ENCODE data around the gene JAKMIP1. TPM values are rescaled to one million over a fixed set of nuclear protein-coding genes. Genes with fewer than 3 reads are reported as not detected.
A peak's percentile ranks its signal among the peaks of the same experiment; 100 is the strongest.

Gene JAKMIP1
- total and polyA plus RNA-seq, 4 donors, result 0.08 to 0.50 (median 0.22) TPM

- H3K27me3 ChIP-seq (ENCODE audit: control insufficient read depth in 1 of 2, insufficient read depth in 2 of 2, low read length in 1 of 2), result no peaks in the 10 kb centered on the region
- intact Hi-C loops (cut with DNase I), result no loop called here
- peaks cover 7% of the 10 kb centered on the region for H3K9me3 ChIP-seq (ENCODE audit: control insufficient read depth, low read length)
- no peak overlapping the region for H3K4me3 ChIP-seq (ENCODE audit: low read length in 2 of 2)
- DNase-seq (peak in 1 of 2 donors; percentile 57), ATAC-seq (ENCODE audit: low FRiP score) (no peak)
- H3K27ac ChIP-seq (ENCODE audit: low read depth in 1 of 2, low read length in 2 of 2), result no peak overlapping the region
- no peaks in the 10 kb centered on the region for H3K36me3 ChIP-seq (ENCODE audit: control insufficient read depth in 1 of 2, insufficient read depth in 2 of 2, low read length in 1 of 2)
- WGBS, 2 donors, result 75 to 78% methylated on average over 8 of the region's 8 CpGs
- no peaks in the 10 kb centered on the region for H3K4me1 ChIP-seq (ENCODE audit: control insufficient read depth in 1 of 2, insufficient read depth in 2 of 2, low read length in 2 of 2)
These were observed 39.1 kb upstream of the JAKMIP1 start for GRCh38 chr4:6239486-6239885.

GRCh38 chr4:6236816-6237390 is 36.6 kb upstream of the JAKMIP1 start:
- 74 to 75% methylated on average over 12 of the region's 12 CpGs for WGBS, 2 donors

GRCh38 chr4:6235901-6236640 is 35.7 kb upstream of the JAKMIP1 start:
- no peaks in the 10 kb centered on the region for H3K9me3 ChIP-seq (ENCODE audit: control insufficient read depth, low read length)
- 57 to 61% methylated on average over 17 of the region's 17 CpGs for WGBS, 2 donors
- intact Hi-C loops (cut with DNase I), result no loop called here
- DNase-seq (peak in 1 of 2 donors; percentile 17), ATAC-seq (ENCODE audit: low FRiP score) (no peak)
- H3K27ac ChIP-seq (ENCODE audit: low read depth in 1 of 2, low read length in 2 of 2), result no peak overlapping the region
- no peaks in the 10 kb centered on the region for H3K4me1 ChIP-seq (ENCODE audit: control insufficient read depth in 1 of 2, insufficient read depth in 2 of 2, low read length in 2 of 2)
- no peaks in the 10 kb centered on the region for H3K27me3 ChIP-seq (ENCODE audit: control insufficient read depth in 1 of 2, insufficient read depth in 2 of 2, low read length in 1 of 2)
- H3K4me3 ChIP-seq (ENCODE audit: low read length in 2 of 2), result no peak overlapping the region
- H3K36me3 ChIP-seq (ENCODE audit: control insufficient read depth in 1 of 2, insufficient read depth in 2 of 2, low read length in 1 of 2), result no peaks in the 10 kb centered on the region

More at GRCh38 chr4:6236816-6237390, 36.6 kb upstream of the JAKMIP1 start:
- Histone ChIP-seq H3K36me3 (ENCODE audit: control insufficient read depth in 1 of 2, insufficient read depth in 2 of 2, low read length in 1 of 2) (no peaks in the 10 kb centered on the region), H3K27me3 (ENCODE audit: control insufficient read depth in 1 of 2, insufficient read depth in 2 of 2, low read length in 1 of 2) (no peaks in the 10 kb centered on the region), H3K9me3 (ENCODE audit: control insufficient read depth, low read length) (no peaks in the 10 kb centered on the region), H3K4me1 (ENCODE audit: control insufficient read depth in 1 of 2, insufficient read depth in 2 of 2, low read length in 2 of 2) (no peaks in the 10 kb centered on the region), H3K27ac (ENCODE audit: low read depth in 1 of 2, low read length in 2 of 2) (no peak overlapping the region), H3K4me3 (ENCODE audit: low read length in 2 of 2) (no peak overlapping the region)
- peak in 1 of 2 donors; percentile 37 for DNase-seq
- intact Hi-C loops (cut with DNase I), result no loop called here
- no peak for ATAC-seq (ENCODE audit: low FRiP score)

- no peaks in the 10 kb centered on the region for H3K36me3 ChIP-seq (ENCODE audit: control insufficient read depth in 1 of 2, insufficient read depth in 2 of 2, low read length in 1 of 2)
- H3K9me3 ChIP-seq (ENCODE audit: control insufficient read depth, low read length), result no peaks in the 10 kb centered on the region
- WGBS, 2 donors, result 82 to 84% methylated on average over 7 of the region's 7 CpGs
- intact Hi-C loops (cut with DNase I), result no loop called here
- no peaks in the 10 kb centered on the region for H3K4me1 ChIP-seq (ENCODE audit: control insufficient read depth in 1 of 2, insufficient read depth in 2 of 2, low read length in 2 of 2)
- no peak overlapping the region for H3K27ac ChIP-seq (ENCODE audit: low read depth in 1 of 2, low read length in 2 of 2)
- H3K4me3 ChIP-seq (ENCODE audit: low read length in 2 of 2), result no peak overlapping the region
- H3K27me3 ChIP-seq (ENCODE audit: control insufficient read depth in 1 of 2, insufficient read depth in 2 of 2, low read length in 1 of 2), result no peaks in the 10 kb centered on the region
- no peak for ATAC-seq (ENCODE audit: low FRiP score)
- DNase-seq, result no peak
These were observed 34.7 kb upstream of the JAKMIP1 start for GRCh38 chr4:6235012-6235411.

GRCh38 chr4:6233929-6234328 is 33.6 kb upstream of the JAKMIP1 start:
- intact Hi-C loops (cut with DNase I), result no loop called here
- no peaks in the 10 kb centered on the region for H3K9me3 ChIP-seq (ENCODE audit: control insufficient read depth, low read length)
- H3K27me3 ChIP-seq (ENCODE audit: control insufficient read depth in 1 of 2, insufficient read depth in 2 of 2, low read length in 1 of 2), result no peaks in the 10 kb centered on the region
- H3K4me3 ChIP-seq (ENCODE audit: low read length in 2 of 2), result no peak overlapping the region
- DNase-seq (peak in 1 of 2 donors; percentile 26), ATAC-seq (ENCODE audit: low FRiP score) (no peak)
- H3K4me1 ChIP-seq (ENCODE audit: control insufficient read depth in 1 of 2, insufficient read depth in 2 of 2, low read length in 2 of 2), result no peaks in the 10 kb centered on the region
- WGBS, 2 donors, result 78 to 81% methylated on average over 6 of the region's 6 CpGs
- H3K36me3 ChIP-seq (ENCODE audit: control insufficient read depth in 1 of 2, insufficient read depth in 2 of 2, low read length in 1 of 2), result no peaks in the 10 kb centered on the region
- no peak overlapping the region for H3K27ac ChIP-seq (ENCODE audit: low read depth in 1 of 2, low read length in 2 of 2)

- no peaks in the 10 kb centered on the region for H3K9me3 ChIP-seq (ENCODE audit: control insufficient read depth, low read length)
- ATAC-seq (ENCODE audit: low FRiP score) (no peak), DNase-seq (peak in 1 of 2 donors; percentile 56)
- H3K4me1 ChIP-seq (ENCODE audit: control insufficient read depth in 1 of 2, insufficient read depth in 2 of 2, low read length in 2 of 2), result no peaks in the 10 kb centered on the region
- H3K4me3 ChIP-seq (ENCODE audit: low read length in 2 of 2), result no peak overlapping the region
- H3K36me3 ChIP-seq (ENCODE audit: control insufficient read depth in 1 of 2, insufficient read depth in 2 of 2, low read length in 1 of 2), result no peaks in the 10 kb centered on the region
- no peaks in the 10 kb centered on the region for H3K27me3 ChIP-seq (ENCODE audit: control insufficient read depth in 1 of 2, insufficient read depth in 2 of 2, low read length in 1 of 2)
- intact Hi-C loops (cut with DNase I), result no loop called here
- H3K27ac ChIP-seq (ENCODE audit: low read depth in 1 of 2, low read length in 2 of 2), result no peak overlapping the region
- 85 to 86% methylated on average over 30 of the region's 30 CpGs for WGBS, 2 donors
These were observed 32.8 kb upstream of the JAKMIP1 start for GRCh38 chr4:6232836-6233785.

- ATAC-seq (ENCODE audit: low FRiP score), result no peak
- 74 to 76% methylated on average over 7 of the region's 7 CpGs for WGBS, 2 donors
- Histone ChIP-seq H3K27ac (ENCODE audit: low read depth in 1 of 2, low read length in 2 of 2) (no peak overlapping the region), H3K9me3 (ENCODE audit: control insufficient read depth, low read length) (no peaks in the 10 kb centered on the region), H3K36me3 (ENCODE audit: control insufficient read depth in 1 of 2, insufficient read depth in 2 of 2, low read length in 1 of 2) (no peaks in the 10 kb centered on the region), H3K4me3 (ENCODE audit: low read length in 2 of 2) (no peak overlapping the region), H3K27me3 (ENCODE audit: control insufficient read depth in 1 of 2, insufficient read depth in 2 of 2, low read length in 1 of 2) (no peaks in the 10 kb centered on the region), H3K4me1 (ENCODE audit: control insufficient read depth in 1 of 2, insufficient read depth in 2 of 2, low read length in 2 of 2) (no peaks in the 10 kb centered on the region)
- intact Hi-C loops (cut with DNase I), result no loop called here
- DNase-seq, result no peak
These were observed 31.4 kb upstream of the JAKMIP1 start for GRCh38 chr4:6231663-6232165.

GRCh38 chr4:6230827-6231662 is 30.7 kb upstream of the JAKMIP1 start:
- Histone ChIP-seq H3K27me3 (ENCODE audit: control insufficient read depth in 1 of 2, insufficient read depth in 2 of 2, low read length in 1 of 2) (no peaks in the 10 kb centered on the region), H3K36me3 (ENCODE audit: control insufficient read depth in 1 of 2, insufficient read depth in 2 of 2, low read length in 1 of 2) (no peaks in the 10 kb centered on the region), H3K9me3 (ENCODE audit: control insufficient read depth, low read length) (no peaks in the 10 kb centered on the region), H3K27ac (ENCODE audit: low read depth in 1 of 2, low read length in 2 of 2) (no peak overlapping the region), H3K4me1 (ENCODE audit: control insufficient read depth in 1 of 2, insufficient read depth in 2 of 2, low read length in 2 of 2) (no peaks in the 10 kb centered on the region), H3K4me3 (ENCODE audit: low read length in 2 of 2) (no peak overlapping the region)
- DNase-seq (peak in 1 of 2 donors; percentile 59), ATAC-seq (ENCODE audit: low FRiP score) (no peak)
- 88 to 90% methylated on average over 20 to 21 of the region's 21 CpGs for WGBS, 2 donors
- intact Hi-C loops (cut with DNase I), result no loop called here

Data from aorta (tissue), 5 donors.